Hematopoietic multipotent progenitor cell treated with erythropoietin and hydrocortisone succinate and interleukin-3 and kit ligand, for 6 days (in vitro differentiated cells): ENCODE measurements around the gene C1orf210.

ENCODE experiments used
- DNase-seq: peaks from one replicate; pipeline ENCODE4 v3.0.0-alpha.2; 2015

Gene C1orf210

DNA sequence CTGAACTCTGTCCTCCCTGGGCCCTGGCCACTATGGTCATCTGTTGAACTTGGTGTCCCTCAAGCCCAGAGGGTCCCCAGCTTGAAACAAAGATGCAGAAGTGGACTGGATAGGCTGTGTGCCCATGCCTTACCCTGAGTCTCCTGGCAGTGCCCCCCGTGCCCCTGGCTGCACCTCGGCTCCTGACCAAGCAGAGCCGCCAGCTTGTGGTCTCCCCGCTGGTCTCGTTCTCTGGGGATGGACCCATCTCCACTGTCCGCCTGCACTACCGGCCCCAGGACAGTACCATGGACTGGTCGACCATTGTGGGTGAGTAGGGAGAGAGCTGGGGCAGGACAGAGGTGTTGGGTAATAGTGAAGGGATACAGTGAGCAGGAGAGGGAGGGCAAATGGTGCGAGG, 26.1 kb upstream of the C1orf210 start:
- DNase-seq = no peak

GRCh38 chr1:43309405-43310025, 24.1 kb upstream of the C1orf210 start:
- no peak for DNase-seq

GRCh38 chr1:43308635-43309404, 23.4 kb upstream of the C1orf210 start:
- DNase-seq = no peak

GRCh38 chr1:43307458-43308158, 22.2 kb upstream of the C1orf210 start:
- no peak for DNase-seq

- DNase-seq = peak; percentile 21
These were observed 21.5 kb upstream of the C1orf210 start for GRCh38 chr1:43306688-43307457.

GRCh38 chr1:43305926-43306687, 20.7 kb upstream of the C1orf210 start:
- no peak for DNase-seq

GRCh38 chr1:43305461-43305860, 20.1 kb upstream of the C1orf210 start:
- DNase-seq = no peak

GRCh38 chr1:43304771-43305300, 19.5 kb upstream of the C1orf210 start:
- DNase-seq = no peak

- DNase-seq = no peak
These were observed 18.9 kb upstream of the C1orf210 start for GRCh38 chr1:43304314-43304681.

- DNase-seq = no peak
These were observed 18.3 kb upstream of the C1orf210 start for GRCh38 chr1:43303471-43304313.

GRCh38 chr1:43302721-43303470, 17.5 kb upstream of the C1orf210 start:
- DNase-seq = no peak

DNA sequence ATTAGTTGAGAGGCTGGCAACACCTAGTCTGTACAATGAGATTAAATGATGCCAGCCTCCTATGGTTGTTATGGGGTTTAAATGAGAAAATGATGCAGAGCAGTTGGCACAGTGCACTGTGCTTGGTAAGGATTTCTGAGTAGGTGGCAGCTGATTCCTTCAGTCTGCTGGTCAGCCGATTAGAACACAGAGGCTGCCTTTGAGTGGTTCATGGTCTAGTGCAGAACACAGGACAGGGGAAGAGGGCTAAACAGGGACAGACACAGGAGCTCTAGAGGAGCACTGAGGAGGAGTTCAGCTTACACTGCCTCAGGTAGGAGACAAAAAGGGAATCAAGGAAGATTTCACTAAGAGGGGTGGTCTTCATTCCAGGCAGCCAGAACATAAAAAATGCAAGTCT, 16.8 kb upstream of the C1orf210 start:
- no peak for DNase-seq

DNA sequence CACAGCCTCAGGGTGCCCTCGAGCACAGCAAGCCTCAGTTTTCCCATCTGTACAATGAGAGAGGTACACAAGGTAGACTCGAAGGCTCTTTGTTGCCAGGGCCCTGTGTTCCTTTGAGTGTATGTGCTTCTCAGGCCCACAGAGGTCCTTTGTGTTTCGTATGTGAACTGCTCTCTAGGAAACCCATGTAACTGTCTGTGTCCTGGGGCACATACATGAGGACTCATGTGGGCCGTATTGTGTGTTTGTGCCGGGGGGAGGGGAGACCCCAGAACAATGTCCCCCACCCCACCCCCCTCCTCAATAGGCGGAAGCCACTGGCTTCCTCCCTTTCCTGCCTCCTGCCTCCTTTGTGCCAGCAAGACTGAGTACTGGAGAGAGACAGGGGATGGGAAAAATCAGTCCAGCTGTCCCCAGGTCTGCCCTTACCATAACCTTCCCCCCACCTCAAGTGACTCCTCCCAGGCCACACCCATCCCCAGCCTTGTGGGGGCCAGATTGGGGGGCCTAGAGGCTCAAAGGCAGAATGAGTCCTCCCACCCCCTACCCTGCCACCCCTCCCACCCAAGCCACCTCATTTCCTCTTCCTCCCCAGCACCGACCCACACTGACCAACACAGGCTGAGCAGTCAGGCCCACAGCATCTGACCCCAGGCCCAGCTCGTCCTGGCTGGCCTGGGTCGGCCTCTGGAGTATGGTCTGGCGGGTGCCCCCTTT, 15.2 kb upstream of the C1orf210 start, which contains the start of gene TIE1:
Gene TIE1, plus strand, starts transcription at position 605 of the 717 bp plus-strand sequence. Its CDS starts 90 bp downstream, at position 695.
- DNase-seq = no peak

- no peak for DNase-seq
These were observed 13.7 kb upstream of the C1orf210 start for GRCh38 chr1:43299101-43299500.

DNA sequence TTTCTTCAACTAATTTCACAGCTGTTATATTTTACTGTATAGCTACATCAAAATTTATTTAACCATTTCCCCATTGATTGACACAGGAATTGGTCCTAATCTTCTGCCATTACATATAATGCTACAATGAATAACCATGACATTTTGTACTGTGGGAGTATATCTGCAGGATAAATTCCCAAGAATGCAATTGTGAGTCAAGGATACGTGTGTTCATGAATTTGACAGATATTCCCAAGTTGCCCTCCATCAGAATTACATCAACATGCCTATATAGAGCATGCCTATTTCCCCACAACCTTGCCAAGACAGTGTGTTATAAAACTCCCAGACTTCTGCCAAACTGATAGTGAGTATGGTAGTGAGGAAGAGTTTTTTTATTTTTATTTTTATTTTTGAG, 12.7 kb upstream of the C1orf210 start:
- no peak for DNase-seq

DNA sequence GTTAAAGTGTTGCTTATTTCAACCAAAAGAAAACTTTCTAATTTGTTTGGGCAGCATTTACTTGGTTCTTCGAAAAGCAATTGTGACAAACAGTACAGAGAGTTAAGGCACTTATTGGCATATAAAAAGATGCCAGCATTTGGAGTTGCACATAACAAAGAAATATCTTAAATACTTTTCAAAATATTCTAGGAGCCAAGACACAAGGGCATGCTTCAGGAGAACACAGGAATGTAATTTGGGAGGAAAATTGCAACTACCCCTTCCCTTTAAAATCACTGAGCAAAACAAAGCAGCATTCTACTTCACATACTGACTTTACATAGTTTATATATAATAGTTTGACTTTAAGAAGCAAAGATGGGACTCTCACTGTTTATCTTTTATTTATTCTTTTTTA, 10.8 kb upstream of the C1orf210 start:
- DNase-seq = no peak

- no peak for DNase-seq
These were observed 9.4 kb upstream of the C1orf210 start for GRCh38 chr1:43294761-43295160.

GRCh38 chr1:43293896-43294760, 8.7 kb upstream of the C1orf210 start:
- DNase-seq = no peak

- DNase-seq = peak; percentile 8
These were observed 7.8 kb upstream of the C1orf210 start for GRCh38 chr1:43293176-43293575.
